DMS79 (cell line): ENCODE data around the gene CDHR3.

Source experiments
- DNase-seq: peaks from one replicate; lab custom pipeline; 2025; lab: John Stamatoyannopoulos, UW

Gene CDHR3

GRCh38 chr7:106064771-106065574 is 101.9 kb downstream of the CDHR3 start:
- DNase-seq, result peak; percentile 63

DNA sequence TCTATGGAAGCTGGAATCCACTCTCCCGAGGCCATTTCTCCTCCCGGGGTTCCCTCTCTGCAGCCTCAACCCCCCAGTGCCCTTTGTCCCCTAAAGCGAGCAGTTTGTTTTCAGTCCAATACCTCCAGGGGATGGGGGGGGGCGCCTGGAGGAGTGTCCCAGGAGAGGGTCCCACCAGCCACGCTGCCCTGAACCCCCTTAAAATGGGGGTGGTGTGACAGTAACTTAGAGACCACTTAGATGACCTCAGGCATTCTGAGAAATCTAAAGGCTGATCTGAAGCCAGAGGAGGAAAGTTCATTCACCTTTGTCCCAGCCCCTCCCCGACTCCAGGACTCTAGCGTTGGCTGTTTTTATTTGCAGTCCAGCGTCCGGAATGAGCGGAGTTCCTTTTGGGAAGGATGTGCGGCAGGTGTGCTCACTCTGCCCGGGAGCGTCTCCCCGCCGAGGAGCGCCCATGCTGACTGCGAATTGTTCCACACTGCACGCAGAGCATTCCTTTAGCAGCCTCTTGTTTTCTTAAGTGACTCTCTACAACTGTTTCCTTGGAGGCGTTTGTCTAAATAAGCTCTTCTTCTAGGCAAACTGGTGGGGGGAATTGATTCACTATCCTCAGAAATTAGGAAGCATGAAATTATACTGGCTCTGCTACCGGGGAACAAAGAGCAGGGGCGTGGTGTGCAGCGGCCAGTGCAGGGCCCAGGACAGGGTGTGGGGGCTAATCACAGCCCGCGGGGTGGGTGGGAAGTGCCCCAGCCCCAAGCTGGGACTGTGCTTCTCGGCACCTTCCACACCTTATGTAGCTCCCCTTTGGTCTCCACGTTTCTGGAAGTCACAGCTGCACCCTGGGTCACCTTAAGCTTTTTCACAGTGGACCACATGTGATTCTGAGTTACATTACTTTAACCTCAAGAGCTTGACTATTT is 102.8 kb downstream of the CDHR3 start:
- DNase-seq, result peak; percentile 26

DNA sequence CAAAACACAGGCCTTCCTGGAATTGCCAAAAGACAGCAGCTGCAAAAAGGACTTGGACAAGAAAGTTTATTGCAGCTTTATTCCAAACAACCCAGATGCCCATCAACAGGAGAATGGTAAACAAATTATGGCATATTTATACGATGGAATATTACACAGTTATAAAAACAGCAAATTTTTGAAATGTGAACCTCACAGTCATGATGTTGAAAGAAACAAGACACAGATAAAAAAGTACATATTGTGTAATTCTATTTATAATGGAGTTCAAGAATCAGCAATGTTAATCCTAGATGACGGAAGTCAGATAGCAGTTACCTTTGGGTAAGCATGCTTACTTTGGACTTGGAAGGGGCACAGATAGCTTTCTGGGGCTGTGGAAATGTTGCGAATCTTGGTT is 104.6 kb downstream of the CDHR3 start:
- no peak for DNase-seq

GRCh38 chr7:106068538-106068961 is 105.5 kb downstream of the CDHR3 start:
- DNase-seq, result no peak

- no peak for DNase-seq
Observed at GRCh38 chr7:106068986-106069385, 105.9 kb downstream of the CDHR3 start.

GRCh38 chr7:106069471-106070200 is 106.6 kb downstream of the CDHR3 start:
- DNase-seq, result no peak

DNA sequence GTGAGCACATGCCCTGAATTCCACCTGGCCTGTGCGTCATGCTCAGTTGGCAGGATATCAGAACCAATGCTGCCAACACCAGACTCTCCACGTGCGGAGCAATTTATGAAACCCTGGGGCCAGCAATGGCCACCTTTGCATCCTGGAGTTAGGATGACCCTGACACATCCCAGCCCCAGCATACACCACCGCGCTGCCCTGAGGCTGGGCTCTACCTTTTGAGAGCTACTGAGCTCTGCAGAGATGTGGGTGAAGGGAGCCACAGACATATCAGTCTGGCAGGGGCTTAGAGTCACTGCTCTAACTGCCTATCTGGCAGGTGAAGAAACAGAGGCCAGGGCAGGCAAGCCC is 107.1 kb downstream of the CDHR3 start:
- DNase-seq, result peak; percentile 79

DNA sequence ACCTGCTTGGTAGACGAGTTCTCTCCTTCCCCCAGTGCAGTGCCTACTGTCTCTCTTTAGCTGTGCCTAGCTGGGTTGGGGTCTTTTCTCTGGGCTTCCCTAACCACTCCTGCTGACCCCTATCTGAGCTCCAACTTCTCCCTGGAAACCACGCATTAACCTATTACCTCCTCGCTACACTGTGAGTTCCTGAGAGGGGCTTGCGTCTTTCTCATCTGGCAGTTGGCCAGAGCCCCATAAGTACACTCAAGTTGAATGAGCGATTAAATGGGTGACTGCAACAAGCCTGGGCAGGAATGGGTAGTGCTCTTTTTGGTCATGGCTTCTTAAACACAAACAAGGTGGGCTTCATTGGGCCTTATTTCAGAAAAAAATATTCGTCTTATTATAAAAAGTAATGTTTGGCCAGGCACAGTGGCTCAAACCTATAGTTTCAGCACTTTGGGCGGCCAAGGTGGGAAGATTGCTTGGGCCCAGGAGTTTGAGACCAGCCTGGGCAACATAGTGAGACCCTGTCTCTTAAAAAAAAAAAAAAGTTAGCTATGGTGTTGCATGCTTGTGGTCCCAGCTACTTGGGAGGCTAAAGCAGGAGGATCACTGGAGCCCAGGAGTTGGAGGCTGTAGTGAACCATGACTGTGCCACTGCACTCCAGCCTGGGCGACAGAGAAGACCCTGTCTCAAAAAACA is 107.6 kb downstream of the CDHR3 start:
- DNase-seq, result peak; percentile 94

DNA sequence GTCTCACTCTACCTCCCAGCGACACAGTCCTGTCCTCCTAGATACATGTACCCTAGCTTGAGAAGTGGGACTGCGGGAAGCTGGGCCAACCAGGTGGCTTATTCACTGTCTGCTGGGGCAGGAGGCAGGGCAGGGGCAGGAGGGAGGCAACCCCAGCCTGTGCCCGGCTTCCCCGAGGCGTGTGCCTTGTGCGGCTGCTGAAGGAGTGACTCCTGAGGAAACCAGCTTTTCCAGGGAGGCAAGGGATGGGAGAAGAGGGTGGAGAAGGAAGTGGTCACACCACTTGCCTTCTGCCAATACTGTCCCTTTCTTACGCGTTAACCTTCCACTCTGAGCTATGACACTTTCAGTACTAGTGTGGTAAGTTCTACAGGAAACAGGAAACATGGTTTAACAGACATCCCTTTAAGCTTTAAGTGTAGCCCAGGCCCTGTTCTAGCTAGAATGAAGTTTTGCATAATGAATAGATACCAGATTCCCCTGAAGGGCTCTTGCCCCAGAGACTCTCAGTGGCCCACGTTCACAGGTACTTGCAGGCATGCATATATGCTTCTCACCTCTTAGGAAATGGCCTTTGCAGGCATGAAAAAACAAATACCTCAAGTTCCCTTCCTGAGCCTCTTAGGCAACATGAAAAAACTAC is 108.4 kb downstream of the CDHR3 start:
- DNase-seq, result no peak

- DNase-seq, result peak; percentile 78
Observed at GRCh38 chr7:106071999-106072714, 109.1 kb downstream of the CDHR3 start.

DNA sequence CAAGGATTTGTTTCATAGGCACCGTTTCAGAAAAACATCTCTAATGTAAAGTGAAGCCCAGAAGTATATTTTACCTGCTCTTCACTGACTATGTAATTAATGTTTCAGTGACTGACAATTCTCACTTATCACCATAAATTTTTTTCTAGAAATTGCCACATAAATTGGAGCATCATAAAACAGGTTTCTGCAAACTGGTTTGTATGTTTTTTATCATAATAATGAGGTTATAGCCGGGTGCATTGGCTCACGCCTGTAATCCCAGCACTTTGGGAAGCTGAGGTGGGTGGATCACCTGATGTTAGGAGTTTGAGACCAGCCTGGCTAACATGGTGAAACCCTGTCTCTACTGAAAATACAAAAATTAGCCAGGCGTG is 109.6 kb downstream of the CDHR3 start:
- no peak for DNase-seq

DNA sequence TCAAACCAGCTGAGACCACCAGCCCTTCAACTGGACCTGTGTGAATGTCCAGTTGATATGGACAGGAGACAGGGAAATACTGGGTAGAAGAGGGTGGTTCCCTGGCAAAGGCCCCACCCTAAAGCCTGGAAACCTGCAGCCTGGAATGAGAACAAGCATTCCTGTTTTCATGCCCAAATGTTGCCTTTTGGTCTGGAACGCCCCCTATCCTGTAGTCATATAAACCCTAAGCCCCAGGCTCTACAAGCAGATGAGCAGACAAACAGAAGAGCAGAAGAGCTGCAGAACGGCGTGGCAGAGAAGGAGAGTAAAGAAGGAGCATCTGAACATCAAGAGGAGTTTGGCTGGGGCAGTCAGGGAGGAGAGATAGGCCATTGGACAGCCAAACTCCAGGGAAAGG is 110.6 kb downstream of the CDHR3 start:
- no peak for DNase-seq

GRCh38 chr7:106074257-106074656 is 111.2 kb downstream of the CDHR3 start:
- no peak for DNase-seq

DNA sequence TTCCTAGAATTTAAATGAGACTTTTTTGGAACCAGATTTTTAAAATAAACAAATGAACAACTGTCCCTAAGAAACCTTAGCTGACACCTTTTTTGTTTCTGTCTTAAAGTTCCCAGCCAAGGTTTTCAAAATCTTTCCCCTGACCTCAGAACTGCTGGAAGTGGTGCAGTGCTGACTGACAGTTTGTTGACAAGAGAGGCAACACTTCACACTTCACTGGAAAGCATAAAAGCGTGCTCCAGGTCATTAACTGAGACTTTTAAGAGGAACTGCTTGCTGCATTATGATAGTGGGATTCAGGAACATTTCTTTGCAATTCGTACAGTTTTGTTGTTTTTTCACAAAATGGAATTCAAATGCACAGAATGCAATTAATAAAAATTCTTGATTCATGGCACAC is 112.9 kb downstream of the CDHR3 start:
- peak; percentile 44 for DNase-seq

DNA sequence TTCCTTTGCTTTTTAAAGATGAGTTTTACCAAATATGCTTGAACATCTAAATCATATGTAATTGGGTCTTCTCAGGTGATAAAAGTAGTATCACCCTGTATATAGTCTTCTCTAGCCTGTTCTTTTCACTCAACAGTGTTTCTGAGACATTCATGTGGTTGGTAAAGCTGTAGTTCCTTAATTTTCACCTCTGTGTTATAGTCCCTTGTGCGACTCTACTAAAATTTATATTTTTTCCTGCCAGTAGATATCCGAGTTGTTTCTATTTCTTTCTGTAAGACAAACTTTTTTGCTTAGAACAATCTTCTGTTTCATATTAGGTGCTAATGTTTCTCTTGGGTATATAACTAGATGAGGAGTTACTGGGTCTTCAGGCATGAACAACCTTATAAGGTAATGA is 113.5 kb downstream of the CDHR3 start:
- DNase-seq, result no peak

- no peak for DNase-seq
Observed at GRCh38 chr7:106080300-106080987, 117.4 kb downstream of the CDHR3 start.

DNA sequence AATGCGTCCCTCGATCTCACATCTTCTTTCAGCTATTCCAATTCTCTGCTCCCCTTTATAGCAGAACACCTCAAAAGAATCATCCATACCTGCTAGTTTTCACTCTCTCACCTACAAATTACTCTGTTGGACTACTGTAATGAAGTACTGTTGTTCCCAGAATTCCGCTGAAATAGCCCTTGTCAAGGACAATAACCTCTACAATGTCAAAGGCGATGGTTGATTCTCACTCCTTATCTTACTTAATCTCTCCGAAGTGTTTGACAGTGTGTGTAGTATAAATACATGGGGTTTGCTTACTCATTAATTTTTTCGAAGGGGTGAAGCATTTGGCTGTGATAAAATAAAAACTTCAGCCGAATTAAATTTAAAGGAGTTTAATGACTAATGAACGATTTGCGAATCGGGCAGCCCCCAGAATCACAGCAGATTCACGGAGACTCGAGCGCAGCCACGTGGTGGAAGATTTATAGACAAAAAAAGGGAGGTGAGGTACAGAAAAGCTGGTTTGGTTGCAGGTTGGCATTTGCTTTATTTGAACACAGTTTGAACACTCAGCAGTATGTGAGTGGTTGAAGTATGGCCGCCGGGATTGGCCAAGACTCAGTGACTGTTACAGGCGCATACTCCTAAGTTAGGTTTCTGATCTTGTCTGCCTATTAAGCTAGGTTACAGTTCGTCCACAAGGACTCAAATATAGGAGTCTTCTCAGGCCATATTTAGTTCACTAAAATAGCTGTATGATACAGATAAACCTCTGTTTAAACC is 119.2 kb downstream of the CDHR3 start:
- DNase-seq, result no peak
